GM21528 (cell line): ENCODE data around the gene CPED1.
"Not testable (repeated sequence)": the region's sequence is repeated elsewhere in the genome, so short reads cannot be mapped to it uniquely, and the experiment has no call there.

Experiments used
- ATAC-seq: cut with Tn5 transposase; IDR thresholded peaks from one replicate; pipeline ENCODE4 v1.9.1; 2021; ENCODE audit warnings: mild to moderate bottlenecking, moderate library complexity; ENCODE audit not compliant: unreplicated experiment, low FRiP score

Gene CPED1

DNA sequence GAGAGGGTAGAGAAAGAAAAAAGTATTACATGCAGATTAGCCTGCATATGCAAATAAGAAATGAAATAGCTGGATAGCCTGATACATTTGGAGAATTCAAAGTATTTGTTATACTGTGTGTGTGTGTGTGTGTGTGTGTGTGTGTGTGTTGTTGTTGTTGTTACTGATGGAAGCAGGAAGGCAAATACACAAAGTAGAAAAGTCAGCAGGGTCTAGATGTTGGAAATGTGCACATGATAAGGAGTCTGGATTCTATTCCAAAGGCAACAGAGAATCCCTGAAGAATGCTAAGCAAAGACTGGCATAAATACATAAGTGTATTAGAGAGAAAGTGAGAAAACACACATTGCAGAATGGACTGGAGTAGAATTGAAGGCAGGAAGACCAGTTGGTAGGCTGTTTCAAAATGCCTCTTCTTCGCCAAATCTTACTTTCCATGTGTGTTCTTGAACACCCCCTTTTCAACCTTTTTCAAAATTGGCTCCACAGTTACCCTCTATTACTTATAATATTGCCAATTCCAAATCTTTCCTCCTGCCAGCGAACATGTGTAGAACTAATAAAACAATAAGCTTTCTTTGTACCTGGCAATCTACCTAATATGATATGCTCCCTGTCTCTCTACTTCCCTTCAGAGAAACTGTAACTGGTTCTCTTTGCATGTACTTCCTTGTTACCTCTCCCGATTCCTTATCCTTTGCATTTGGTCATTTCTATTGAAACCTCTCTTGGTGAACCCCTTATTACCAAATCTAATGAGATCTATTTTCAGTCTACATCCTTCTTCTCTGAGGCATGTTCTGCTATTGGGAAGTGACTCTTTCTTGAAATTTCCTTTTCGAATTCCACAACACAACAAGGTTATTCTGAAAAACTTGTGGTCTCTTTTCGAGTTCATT, 6.2 kb downstream of the CPED1 start:
- ATAC-seq = no peak

- ATAC-seq = no peak
These were observed 7.1 kb downstream of the CPED1 start for GRCh38 chr7:120995654-120996053.

- ATAC-seq = no peak
These were observed 7.9 kb downstream of the CPED1 start for GRCh38 chr7:120996333-120996987.

DNA sequence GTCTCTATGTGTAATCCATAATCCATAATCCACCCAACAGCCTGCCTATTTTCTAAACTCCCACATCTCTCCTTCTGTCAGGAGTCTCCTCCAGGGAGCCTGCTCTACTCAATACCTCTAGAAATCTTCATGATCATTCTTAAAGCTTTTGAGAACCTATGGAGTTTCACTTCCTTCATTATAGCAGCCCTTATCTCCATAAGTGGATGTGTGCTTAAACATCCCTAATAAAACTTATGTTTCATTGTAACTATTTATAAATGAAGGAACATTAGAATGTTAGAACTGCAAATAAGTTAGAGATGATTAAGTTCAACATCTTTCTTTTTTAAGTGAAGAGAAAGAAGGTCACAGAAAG, 8.5 kb downstream of the CPED1 start:
- no peak for ATAC-seq

- ATAC-seq = no peak
These were observed 9.5 kb downstream of the CPED1 start for GRCh38 chr7:120997882-120998474.

GRCh38 chr7:120998520-120998919, 10.0 kb downstream of the CPED1 start:
- no peak for ATAC-seq

- ATAC-seq = no peak
These were observed 10.6 kb downstream of the CPED1 start for GRCh38 chr7:120998996-120999565.

DNA sequence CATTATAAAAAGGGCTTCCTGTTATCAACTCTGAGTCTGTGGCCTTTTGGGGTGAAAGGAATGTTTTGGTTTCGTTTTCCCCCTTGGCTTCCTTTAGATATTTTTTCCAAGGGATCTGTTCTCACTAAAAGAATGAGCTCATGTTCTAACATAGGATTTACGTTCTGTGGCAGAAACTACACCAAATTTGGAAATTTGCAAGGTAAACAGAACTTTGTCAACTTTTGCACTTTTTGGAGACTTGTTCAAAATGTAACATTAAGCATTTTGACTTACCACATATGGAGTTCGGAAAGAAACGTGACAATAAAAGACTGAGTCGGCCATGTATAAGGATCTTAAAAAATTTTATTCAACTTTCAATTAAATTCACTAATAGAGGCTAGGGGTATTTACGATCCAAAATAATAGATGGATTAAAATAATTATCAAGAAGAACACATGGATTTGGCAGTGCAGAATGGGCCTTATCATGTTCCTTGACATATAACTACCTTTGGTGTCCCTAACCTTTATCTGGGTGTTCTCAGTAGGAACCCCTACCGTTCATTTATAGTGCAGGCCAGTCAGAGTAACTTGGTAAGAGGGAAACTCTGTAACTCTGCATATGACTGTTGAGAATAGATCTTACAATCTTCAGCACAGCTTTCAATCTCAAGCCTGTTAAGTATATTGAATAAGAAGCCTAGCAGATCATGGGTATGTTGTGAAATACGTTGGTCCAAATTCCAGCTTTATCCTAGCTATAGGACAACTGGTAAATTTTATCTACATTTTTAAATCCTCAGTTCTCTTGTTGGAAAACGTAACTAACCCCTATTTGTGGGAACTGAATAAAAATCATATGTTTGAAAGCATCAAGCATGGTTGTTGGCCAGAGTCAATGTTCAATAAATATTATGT, 11.8 kb downstream of the CPED1 start:
- no peak for ATAC-seq

DNA sequence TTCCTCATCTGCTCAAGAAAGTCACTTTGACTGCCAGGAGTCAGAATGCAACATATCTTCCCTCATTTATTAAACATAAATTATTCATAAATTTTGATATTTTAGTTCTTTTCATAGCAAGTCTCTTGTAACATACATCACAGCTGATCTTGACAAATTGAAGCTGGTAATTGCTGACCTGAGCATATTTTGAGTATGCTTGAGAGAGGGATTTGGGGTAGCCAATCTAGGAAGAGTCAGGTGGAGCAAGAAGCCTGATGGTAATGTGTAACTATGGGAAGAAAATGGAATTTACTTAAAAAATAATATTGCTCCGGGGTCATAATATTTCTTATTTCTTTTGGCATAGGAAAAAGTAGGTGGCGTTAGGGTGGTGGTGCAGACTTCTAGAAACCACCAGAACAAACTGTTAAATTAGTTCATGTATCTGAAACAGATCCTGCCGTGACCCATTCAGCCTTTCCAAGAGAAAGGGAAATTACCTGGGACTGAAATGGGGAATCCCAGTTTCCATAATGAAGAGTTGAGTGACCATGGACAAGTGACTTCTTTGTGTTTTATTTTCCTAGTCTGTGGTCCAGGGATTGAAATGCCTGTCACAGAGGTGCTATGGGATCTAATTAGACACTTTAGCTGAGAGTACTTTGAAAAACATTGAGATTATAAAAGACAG, 12.9 kb downstream of the CPED1 start:
- no peak for ATAC-seq

DNA sequence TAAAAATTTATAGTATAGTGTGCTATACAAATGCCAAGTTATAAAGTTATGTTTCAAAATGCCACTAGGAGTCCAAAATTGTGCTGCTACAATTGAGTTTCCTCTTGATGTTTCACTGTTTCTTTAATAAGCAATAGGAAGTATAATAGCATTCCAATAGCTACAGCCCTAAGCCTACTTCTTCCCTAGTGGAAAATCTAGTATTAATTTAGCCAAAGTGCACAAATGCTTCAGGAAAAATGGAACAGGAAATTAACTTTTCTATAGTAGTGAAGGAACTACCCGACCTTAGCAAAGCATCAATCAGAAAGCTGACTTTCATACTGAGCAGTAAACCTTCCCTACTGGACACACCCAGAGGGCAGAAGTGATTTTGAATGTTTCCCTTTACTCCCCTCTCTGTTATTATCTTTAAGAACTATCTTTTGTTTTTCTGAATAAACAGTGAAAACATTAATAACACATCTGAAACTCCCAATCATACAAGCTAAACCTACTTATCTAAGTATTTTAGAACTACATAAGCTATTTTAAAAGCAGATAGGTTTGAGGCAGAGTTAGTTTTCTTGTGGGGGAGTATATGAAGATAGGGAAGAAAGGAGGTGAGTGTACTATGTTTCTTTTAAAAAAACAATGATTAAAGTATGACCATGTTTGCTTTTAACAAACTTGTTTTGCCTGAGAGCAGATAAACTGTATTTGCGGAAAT, 13.7 kb downstream of the CPED1 start:
- ATAC-seq = no peak

DNA sequence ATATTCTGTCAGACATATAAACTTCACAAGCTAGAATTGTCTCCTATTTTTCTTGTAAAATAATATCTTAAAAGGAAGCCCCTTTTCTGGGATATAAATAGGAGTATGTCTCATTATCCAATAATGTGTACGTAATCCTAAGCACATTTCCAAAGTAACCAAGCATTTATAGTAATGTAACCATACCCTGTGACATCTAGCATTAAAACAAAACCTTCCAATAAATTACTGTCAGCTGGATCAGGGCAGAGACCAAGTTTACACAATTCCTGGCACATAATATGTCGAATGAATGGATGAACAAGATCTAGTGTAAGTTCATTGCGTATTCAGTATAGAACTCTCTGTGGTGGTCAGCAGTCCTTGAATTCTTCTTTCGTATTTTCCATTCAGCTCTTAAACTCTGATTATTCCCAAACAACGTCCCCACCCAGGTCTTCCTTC, 14.3 kb downstream of the CPED1 start:
- ATAC-seq = no peak

GRCh38 chr7:121003986-121004685, 15.6 kb downstream of the CPED1 start:
- ATAC-seq = no peak

DNA sequence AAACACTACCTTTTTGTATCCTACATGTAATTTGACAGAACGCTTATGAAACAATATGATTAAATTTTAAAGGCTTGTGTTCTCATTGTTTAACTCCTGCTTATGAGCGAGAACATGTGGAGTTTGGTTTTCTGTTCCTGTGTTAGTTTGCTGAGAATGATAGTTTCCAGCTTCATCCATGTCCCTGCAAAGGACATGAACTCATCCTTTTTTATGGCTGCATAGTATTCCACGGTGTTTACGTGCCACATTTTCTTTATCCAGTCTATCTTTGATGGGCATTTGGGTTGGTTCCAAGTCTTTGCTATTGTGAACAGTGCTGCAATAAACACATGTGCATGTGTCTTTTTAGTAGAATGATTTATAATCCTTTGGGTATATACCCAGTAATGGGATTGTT, 16.5 kb downstream of the CPED1 start:
- ATAC-seq = not testable (repeated sequence)

DNA sequence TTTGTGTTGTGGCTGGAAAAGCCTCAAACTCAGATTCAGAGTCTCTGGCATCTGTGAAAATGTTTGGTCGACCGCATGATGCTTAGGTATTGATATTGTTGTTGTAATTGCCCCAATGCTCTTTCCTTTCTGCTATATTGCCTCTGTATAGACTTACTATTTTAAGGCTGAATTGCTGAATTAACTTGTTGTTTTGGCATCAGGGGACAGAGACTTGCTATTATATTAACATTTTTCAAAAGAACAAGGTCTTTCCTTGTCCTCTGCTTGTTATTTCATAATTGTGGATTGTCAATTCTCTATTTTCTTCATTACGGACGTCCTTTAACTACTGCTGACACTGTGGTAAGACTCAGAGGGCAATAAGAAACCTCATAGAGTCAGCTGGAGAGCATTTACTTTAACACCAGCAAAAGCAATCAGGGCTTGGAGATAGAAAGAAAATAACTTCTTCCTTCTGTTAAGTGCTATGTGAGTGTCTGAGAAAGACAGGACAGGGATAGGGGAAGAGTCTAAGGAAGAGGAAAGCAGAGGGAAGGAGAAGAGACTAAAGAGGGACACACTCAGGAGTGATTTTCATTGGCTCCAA, 17.6 kb downstream of the CPED1 start:
- ATAC-seq = no peak

GRCh38 chr7:121006711-121007315, 18.3 kb downstream of the CPED1 start:
- no peak for ATAC-seq

GRCh38 chr7:121008816-121009215, 20.3 kb downstream of the CPED1 start:
- no peak for ATAC-seq

DNA sequence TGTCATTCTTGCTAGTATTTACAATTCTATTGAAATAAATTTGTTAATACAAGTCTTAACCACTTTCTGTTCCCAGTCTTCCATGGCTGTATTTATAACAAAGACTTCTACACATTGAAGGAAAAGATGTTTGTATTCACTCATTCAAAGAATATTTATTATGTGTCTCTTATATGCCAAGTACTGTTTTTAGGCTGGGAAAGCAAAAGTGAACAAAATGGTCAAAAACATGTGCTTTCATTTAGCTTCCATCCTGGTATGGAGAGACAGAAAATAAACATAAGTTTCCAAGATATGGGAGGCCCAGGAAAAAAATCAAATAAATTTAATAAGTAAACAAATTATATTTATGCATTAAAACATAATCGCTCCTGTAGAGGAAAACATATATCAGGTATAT, 22.9 kb downstream of the CPED1 start:
- no peak for ATAC-seq
